ENCODE results near the gene OTP.
"Not testable (repeated sequence)": the region's sequence is repeated elsewhere in the genome, so short reads cannot be mapped to it uniquely, and the experiment has no call there.

OTP gene

DNA sequence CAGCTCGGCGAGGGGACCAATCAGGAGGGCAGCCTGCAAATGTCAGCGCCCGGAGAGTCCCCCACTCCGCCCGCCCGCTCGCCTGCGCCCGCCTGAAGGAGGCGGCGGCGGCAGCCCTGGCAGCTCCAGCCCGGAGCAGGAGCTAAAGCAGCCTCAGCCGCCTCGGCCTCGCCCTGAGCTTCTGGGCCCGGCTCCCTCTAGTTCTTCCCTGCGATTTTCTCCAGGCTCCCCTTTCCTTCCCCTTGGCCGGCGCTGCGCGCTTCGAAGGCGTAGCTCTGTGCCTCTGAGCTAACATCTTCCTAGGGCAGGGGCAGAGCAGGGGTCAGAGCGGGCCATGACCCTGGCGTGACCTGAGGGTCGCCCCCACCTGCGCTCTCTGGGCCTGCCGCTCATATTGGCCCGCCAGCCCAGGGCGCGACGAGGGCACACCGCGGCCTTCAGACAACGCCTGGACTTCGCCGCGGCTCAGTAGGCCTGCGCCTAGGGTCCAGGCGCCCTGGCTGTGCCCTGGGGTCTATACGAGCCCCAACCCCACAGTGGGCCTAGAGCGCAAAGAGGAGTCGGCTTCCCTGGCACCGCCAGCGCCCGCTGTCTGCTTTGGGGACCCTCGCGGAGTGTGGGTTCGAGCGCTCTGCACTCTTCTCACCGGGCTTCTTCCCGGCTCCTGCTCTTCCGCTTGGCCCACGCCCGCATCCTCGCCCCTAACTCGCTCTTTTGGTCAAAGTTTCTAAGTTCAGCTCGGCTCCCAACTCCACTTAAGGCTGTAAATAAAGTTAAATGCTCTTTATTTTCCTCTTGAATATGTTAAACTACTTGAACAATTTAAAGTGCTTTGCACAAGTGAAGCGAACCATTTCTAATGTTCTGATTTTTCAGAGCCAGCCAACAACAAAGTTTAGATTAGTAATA, 504 bp upstream of the OTP start:
- no peak for DNase-seq

GRCh38 chr5:77637170-77637997, 1.1 kb downstream of the OTP start:
- DNase-seq: no peak

DNA sequence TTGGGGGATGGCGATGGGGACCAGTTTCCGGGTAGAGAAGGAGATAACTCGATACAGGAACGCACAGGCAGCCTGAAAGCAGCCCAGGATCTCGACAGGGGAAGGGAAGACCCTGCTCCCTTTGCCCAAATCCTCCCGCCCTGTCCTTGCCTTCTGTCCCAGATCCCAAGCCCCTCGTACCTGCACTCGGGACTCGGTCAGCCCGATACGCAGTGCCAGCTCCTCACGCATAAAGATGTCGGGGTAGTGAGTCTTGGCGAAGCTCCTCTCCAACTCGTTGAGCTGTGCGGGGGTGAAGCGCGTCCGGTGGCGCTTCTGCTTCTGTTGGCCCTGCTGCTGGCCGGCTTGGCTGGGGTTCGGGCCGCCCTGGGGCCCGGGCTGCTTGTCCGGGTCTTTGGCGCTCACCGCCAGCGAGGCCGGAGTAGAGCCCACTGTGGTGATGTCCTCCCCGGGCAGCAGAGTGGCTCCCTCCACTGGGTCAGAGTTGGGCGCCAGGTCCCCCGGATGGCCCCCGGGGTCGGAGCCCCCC, 1.8 kb downstream of the OTP start:
- no peak for DNase-seq

DNA sequence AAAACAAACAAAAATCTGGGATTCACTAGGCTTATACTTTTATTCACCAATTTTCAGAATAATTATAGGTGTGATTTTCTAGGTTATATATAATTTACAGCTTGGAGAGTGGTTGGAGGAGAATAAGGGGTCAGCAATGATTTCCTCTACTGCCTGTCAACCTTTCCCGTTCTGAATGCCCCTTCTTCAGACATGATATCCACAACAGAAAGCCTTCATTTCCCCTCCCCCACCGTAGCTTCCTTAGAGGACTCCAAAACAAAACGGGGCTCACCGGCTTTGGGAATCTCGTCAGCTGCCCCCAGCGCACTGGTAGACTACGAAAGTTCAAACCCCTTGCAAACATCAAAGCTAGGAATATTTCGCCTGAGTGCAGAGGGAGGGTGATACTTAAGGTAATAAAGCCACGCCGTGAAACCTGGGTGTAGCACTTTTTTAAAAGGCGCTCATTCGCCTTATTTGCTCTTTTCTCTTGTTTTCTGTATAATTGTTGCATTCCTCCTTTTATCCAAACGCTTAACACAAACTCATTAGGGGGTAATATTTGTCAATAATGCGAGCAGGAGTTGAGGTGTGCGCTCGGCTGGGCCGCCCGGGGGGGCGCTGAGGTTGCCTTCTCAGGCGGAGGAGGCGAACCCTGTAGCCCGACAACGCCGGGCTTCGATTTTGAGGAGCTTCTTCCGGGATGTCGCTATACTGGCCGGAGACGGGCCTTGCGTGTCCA, 2.4 kb downstream of the OTP start:
- no peak for DNase-seq

DNA sequence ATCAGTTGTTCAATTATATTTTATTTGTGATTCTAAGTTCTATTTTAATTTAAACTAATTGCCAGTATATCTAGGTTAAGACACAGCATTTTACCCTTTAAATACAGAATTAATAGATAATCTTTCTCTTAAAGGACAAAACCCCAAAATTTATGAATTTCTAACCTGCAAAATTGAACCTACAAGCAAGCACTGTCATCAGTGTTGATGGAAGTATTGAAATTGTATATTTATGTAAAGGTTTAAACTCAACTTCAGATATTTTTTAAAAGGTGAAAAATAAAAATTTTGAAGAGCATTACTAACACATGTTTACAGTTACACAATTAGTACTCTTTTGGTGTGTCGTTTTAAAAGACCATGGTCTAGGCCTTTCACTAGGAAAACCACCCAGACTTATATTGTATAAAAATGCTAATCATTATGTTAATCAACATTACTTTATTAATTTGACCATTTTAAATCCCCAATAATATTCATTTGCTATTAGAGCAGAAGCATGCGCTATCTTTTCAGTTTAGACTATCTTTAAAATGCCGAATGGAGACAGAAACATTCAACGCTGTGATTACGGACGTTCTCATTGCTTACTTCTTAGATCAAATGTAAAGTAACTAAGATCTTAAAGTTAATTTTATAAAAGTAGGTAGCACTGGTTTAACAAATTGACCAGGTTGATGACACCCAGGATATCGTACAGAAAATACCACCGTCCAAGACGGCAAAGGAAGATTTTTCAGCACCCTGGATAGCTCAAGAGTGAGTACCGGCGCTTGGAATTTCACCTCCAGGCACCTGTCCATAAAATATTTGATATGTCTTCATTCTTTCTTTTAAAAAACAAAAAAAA, 3.2 kb downstream of the OTP start:
- DNase-seq: no peak

DNA sequence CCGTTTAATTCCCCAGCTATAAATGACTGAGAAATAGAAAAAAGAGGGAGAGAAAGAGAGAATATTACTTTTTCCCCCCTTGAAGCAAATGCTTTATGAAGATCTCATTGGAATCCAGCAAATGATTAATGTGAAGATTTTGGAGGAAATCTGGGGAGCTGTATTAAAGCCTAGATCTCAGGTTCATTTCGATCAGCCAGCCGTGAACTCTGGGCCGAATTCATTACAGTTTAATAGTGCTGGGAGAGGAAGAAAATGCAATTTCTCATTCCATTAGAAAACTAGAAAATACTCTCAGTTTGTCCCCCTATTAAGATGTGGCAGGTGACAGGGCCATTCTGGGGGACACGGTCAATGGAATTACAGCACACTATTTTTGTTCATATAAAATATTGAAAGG, 4.8 kb downstream of the OTP start:
- no peak for DNase-seq

DNA sequence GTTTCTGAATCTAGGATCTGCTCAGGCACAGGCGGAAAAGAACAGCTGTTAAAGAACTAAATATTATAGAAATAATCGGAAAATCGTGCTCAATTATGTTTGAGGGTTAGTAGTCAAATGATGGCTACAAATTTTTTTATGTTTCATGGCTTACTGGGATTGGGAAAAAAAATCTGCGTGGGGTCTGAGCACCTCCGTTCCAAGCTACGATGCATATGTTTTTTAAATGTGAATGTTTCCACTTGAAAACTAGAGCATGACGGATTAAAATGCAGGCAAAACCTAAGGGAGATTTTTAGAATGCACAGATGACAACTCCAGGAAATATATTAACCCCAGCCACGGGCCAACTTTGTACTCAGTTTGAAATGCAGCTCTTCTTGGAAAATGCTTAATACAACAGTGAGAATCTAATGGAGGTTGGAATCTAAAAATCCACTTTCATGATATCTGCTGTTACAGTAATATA, 5.3 kb downstream of the OTP start:
- no peak for DNase-seq

- DNase-seq: no peak
Measured at GRCh38 chr5:77632526-77633206, 5.8 kb downstream of the OTP start.

- no peak for DNase-seq
Measured at GRCh38 chr5:77630114-77630680, 8.3 kb downstream of the OTP start.

GRCh38 chr5:77629509-77630113, 8.9 kb downstream of the OTP start:
- DNase-seq: no peak

DNA sequence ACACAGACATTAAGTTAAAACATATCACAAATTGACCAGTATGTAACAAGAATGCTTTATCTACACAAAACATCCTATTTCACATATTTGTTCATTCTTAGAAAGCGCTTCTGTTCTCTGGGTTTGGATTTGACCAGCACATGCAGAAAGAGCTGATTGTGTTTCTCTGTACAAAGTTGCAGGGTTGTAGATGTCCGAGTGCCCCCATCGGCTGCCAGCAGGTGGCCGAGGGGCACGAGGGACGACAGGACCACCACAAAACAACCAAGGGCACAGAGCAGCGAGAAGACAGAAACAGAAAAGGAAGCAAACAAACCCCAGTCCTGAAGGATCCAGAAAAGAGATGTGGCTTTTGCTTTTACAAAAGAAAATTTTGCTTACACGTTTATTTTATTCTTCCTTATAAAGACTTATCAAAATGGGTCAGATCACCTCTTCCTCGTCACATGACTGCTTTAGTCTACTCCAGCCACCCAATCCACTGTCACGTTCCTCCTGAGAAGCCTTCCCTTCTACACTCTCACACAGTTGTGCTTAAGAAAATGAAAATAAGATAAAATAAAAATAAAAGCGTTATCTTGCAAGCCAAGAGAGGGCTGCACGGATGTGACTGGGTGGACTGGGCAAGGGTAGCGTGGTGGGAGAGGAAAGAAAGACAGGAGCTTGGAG, 9.5 kb downstream of the OTP start:
- no peak for DNase-seq

DNA sequence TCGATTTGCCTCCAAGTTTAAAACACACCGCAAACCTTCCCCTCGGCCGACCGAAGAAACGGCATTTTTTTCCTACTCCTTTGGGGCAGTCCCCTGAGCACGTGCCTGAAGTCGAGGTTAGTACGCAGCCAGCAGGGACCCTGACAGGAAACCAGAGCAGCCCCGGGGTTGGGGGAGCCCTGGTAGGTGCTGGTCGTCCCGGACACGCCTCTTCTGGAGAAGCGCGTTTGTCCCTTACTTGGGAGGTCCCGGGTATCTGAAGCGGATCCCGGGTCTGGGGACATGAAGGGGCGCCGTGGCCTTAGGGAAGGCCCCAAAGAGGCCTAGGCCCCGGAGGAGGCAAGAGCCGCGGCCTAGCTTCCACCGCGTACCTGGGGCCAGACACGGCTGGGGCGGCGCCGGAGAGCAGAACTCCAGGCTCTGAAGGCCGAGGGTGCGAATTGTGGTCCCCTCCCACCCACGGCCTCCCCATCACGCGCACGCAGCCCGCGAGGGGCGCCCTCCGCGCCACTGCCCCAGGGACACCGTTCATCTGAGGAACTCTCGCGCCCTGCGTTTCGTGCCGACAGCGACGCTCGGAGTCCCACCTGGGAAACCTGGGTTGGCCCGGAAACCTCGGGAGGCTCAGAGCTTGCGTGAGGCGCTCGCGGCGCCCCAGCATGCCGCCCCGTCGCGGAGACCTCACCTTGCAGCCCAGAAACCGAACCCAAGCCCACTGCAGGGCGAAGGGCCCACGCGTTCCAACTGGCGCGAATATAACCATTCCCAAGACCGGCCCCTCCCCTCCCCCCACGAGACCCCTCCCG, 10.4 kb downstream of the OTP start:
- no peak for DNase-seq

- DNase-seq: no peak
Measured at GRCh38 chr5:77623203-77623740, 15.2 kb downstream of the OTP start.

DNA sequence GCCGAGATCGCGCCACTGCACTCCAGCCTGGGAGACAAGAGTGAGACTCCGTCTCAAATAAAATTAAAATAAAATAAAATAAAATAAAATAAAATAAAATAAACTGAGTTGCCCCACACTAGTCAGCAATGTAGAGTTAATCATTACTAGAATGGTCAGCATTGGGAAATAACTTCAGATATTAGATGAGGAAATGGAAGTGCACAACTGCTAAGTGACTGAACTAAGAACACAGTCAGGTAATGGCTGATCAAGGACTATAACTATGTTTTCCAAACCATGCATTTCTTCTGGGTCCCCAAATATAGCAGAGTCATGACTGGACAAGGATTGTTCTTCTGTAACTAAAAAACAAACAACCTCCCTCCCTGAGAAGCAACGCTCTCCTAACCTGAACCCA, 17.1 kb downstream of the OTP start:
- DNase-seq: no peak

- DNase-seq: no peak
Measured at GRCh38 chr5:77620405-77620804, 18.1 kb downstream of the OTP start.

GRCh38 chr5:77616920-77617319, 21.6 kb downstream of the OTP start:
- no peak for DNase-seq

- DNase-seq: not testable (repeated sequence)
Measured at GRCh38 chr5:77608927-77609326, 29.6 kb downstream of the OTP start.

DNA sequence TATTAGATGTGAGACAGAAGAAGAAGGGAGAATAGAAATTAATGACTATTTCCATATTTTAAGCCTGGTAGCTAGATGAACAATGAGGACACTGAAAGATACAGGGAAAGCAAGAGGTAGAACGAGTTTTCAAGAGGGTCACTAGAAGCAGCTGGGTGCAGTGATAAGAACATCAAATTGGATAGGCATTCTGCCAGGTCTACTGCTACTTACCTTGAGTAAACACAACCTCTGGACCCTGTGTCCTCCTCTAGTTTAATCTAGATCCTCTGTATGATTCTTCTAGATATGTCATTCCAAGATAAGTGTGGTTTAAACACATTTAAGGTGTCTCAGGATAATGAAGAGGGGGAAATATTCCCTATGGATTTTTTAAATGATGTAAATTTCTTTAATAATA, 31.2 kb downstream of the OTP start:
- DNase-seq: no peak

DNA sequence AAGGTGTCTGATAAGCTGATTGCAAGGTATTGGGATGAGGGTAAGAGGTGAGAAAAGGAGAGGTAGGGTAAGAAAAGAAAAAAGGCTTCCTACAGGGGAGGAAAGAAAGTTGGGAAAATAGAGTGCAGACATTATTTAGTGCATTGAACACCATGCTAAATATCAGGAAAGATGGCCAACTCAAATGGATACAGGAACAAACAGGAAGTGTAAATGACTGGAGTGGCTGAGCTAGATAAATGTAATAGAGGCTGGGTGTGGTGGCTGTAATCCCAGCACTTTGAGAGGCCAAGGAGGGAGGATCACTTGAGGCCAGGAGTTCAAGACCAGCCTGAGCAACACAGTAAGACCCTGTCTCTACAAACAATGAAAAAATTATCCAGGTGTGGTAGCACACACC, 32.2 kb downstream of the OTP start:
- no peak for DNase-seq

Data from central memory CD4-positive, alpha-beta T cell (primary cell).